Activated CD8-positive, alpha-beta memory T cell treated with anti-CD3 and anti-CD28 coated beads, Interleukin-2, amount 50 U/mL, for 1 hour (primary cell): ENCODE results near the gene HOTAIR.

ENCODE experiments used
- DNase-seq: peaks from one replicate; pipeline ENCODE4 v3.0.0-alpha.2; 2020; ENCODE audit errors: extremely low read depth

The HOTAIR gene

DNA sequence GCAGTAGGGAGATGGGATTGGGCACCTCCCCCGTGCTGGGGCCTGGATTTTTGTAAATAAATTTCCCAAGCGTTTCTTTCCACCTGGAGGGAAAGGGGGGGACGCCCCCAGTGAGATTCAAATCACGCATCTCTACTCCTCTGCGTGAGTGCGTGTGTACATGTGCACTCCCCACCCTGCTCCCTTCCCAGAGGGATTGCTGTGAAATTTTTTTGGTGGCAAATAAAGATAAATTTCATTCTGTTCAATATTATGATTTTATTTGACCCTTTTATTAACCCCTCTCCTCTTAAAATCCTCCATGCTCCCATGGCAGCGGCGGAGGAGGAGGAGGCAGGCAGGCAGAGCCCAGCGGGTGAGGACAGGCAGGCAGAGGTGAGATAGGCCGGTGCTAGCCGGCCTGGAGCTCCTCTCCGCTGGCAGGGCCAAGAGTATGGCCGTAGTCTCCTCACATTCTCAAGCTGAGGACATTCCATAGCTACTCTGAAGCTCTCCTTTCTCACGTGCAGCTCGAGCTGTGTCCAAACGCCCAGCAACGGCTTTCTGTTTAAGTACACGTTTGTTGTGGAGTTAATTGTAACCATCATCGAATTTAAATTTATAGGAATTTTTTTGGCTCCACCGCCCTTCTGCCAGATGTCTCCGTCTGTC is 1.5 kb upstream of the HOTAIR start:
- no peak for DNase-seq

DNA sequence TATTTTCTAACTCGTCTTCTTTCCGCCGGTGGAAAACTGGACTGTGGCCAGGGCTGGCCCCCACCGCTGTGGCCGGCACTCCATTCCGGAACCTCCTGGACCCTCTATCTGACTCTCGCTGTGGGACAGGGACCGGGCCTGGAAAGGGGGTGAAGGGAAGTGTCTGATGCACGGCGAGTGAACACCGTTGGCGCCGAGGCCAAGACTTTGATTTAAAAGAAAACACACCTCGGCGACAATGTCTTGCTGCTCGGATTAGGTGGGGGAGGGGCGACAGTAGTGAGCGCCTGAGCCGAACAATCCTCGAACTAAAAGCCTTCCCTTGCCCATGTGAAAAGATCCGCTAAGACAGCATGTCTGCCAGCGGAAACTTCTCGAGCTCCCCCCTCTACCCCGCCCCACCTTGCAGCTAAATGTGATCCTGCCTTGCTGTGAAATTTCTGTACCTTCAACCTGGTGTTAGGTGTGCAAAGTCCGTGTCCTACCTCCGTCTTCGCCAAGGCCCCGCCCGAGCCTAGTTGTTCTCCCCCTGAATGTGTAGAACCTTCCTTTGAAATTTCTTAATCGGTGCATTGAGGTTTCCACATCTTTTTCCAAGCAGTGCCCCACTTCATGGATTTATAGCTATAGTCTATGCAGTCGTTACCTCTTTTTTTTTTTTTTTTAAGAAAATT is 862 bp upstream of the HOTAIR start:
- DNase-seq = no peak

- no peak for DNase-seq
Measured at GRCh38 chr12:53975064-53975471, 314 bp upstream of the HOTAIR start.

DNA sequence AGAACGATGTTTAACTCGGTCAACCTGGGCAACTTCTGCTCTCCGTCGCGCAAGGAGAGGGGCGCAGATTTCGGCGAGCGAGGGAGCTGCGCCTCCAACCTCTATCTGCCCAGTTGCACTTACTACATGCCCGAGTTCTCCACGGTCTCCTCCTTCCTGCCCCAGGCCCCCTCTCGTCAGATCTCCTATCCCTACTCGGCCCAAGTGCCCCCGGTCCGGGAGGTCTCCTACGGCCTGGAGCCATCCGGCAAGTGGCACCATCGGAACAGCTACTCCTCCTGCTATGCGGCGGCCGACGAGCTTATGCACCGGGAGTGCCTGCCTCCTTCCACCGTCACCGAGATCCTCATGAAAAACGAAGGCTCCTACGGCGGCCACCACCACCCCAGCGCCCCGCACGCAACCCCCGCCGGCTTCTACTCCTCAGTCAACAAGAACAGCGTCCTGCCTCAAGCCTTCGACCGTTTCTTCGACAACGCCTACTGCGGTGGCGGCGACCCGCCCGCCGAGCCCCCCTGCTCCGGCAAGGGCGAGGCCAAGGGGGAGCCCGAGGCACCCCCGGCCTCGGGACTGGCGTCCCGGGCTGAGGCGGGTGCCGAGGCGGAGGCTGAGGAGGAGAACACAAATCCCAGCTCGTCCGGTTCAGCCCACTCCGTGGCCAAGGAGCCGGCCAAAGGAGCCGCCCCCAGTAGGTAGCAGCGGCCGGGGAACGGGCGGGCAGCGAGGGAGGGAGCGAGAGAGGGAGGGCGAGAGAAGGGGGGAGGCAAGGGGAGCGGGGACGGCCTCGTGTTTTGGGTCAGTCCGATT is 1.3 kb downstream of the HOTAIR start:
- DNase-seq = no peak

DNA sequence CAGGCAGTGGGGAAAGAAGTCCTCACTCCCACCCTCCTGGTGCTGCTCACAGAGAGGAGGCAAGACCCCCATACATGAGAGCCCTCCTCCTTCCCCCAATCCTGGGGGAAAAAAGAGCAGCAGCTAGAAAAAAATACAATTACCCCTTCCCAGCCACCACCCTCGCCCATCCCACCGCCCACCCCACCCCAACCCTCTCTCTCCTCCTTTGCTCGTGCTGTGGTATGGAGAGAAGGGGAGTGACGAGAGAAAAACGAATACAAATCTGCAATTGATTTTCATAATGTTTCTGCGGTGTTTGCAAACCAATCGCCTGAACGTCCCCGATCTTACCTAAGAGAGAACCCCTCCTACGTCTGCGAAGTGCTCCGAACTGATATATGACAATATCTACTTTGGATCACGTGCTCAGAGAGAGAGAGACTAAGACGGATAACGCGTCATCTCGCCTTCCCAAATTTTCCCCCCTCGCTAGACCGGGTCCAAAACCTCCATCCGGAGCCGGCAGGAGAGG is 2.0 kb downstream of the HOTAIR start, which contains the start of gene HOXC11:
HOXC11 (plus strand) TSS at position 405 of the 514 bp plus-strand sequence. CDS start 116 bp downstream, outside the sequence.
- DNase-seq = no peak

- DNase-seq = no peak
Measured at GRCh38 chr12:53972152-53972702, 2.5 kb downstream of the HOTAIR start.

DNA sequence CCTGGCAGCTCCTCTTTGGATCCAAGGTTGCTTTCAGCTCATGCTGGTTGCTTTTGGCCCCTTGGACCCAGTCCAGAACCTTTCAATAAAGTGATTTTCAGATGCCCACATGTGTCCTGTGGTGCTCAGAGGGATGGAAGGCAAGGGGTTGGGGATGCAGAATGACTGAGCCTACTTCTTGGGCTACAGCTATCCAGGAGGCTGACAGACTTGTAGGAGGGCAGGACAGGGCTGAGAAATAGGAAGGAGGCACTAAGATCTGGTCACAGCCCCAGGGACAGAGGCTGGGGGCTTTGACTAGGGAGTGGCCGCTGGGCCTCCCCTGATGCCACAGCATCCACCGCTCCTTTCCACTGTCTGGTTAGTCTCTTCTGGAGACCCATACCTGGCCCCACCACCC is 3.1 kb downstream of the HOTAIR start:
- DNase-seq = no peak

DNA sequence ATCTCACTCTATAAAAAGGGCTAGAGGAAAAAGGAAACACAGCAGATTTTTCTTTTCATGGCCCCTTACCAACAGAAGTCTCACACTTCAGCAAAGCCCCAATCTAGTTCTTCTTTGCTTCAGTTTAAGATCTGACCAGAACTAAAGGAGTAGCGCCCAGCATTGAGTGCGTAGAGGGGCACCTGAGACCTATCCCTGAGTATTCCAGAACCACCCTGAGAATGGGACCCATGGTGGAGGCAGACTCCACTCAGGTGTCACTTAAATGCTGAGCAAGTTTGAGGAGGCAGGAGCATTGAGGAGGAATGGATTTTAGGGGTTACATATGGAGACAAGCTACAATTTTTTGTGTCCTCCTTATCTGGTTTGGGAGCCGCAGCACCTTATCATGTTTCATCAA is 3.6 kb downstream of the HOTAIR start:
- DNase-seq = no peak

DNA sequence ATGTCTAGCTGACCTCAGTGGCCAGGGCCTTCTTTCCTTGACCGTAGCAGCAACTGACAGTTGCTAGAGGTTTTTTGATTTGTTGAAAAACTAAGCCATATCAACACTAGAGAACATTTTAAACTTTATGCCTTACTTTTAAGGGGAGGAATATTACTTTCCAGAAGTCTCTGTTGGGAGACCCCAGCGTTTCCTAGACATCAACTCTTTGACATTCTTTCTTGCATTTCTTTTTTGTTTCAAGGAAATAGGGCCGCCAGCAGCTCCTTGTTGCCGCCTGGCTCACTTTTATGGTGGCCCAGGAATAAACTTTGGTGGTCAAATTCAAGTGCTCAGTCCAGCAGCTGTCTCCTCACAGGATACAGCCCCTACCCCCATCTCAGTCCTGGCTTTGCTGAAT is 4.3 kb downstream of the HOTAIR start:
- DNase-seq = no peak

- no peak for DNase-seq
Measured at GRCh38 chr12:53969588-53970259, 5.0 kb downstream of the HOTAIR start.

- no peak for DNase-seq
Measured at GRCh38 chr12:53968214-53969127, 6.3 kb downstream of the HOTAIR start.

GRCh38 chr12:53967421-53967925 is 7.3 kb downstream of the HOTAIR start:
- DNase-seq = no peak

- no peak for DNase-seq
Measured at GRCh38 chr12:53966385-53967133, 8.2 kb downstream of the HOTAIR start.

GRCh38 chr12:53966085-53966384 is 8.7 kb downstream of the HOTAIR start:
- no peak for DNase-seq

DNA sequence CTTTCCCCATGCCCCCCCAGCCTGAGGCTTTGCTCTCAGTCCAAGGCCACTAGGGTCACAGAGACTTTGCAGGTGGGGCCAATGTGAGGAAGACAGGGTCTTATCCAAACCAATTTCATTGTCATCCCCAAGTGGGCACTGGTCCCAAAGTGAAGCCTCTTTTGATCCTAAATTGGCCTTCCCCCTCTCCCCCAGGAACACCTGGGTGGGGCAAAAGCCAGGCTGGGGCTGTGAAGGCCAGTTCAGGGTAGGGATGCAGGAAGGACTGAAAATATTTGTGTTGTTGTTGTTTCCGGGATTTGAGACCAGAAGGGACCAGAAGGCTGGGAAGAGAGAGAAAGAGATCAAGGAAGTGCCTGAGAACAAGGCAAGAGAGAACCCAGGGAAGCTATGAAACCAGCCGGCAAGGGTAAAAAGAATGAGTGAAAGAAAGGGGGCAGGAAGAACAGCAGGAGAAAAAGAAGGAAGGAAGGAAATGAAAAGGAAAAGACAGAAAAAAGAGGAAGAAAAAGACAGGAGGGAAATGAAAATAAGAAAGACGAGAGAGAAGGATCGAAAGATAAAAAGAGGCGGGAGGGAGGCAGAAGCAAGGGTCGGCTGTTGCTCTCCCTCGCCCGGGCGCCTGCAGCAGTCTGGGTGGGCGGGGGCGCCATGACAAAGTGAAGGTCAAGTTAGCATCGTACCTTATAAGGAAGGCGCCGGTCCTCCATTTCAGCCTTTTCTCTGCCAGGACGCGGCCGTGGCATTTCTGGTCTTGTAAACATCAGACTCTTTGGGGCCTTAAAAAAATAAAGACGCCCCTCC is 9.3 kb downstream of the HOTAIR start:
- DNase-seq = no peak

- no peak for DNase-seq
Measured at GRCh38 chr12:53964315-53964713, 10.4 kb downstream of the HOTAIR start.

GRCh38 chr12:53963434-53964314 is 11.1 kb downstream of the HOTAIR start:
- DNase-seq = no peak

DNA sequence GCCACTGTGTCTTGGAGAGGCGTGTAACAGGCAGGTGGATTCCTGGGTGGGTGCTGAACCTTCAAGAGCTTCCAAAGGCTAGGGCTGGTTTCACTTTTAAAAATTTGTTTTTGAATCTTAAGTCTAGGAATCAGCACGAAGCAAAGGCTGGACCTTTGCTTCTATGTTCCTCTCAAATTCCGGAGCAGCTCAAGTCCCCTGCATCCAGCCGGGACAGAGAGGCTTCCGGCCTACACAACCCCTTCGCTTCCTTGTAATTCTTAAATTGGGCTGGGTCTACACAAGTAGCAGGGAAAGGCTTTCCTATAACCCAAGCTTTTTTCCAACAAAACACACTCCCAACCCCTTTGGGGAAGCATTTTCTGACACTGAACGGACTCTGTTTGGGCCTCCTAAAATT is 11.7 kb downstream of the HOTAIR start:
- DNase-seq = no peak
